Measurements from ENCODE around the gene DMBX1. TPM values are rescaled to one million over a fixed set of nuclear protein-coding genes. Genes with fewer than 3 reads are reported as not detected.

The DMBX1 gene
- total RNA-seq, 4 donors from 2014 or later = not detected

GRCh38 chr1:46453449-46453848 lies 36.2 kb upstream of the DMBX1 start:
- Histone ChIP-seq H3K4me1 (peaks cover 0 to 2% of the 10 kb centered on the region in 2 donors), H3K27me3 (no peaks in the 10 kb centered on the region), H3K4me3 (replicated peaks in 1 of 3) (no peak overlapping the region), H3K27ac (no peak overlapping the region), H3K9me3 (no peaks in the 10 kb centered on the region), H3K36me3 (no peaks in the 10 kb centered on the region)
- intact Hi-C loops (cut with DNase I) = no loop called here
- TF ChIP-seq POLR2A (IDR thresholded peaks at IDR 0.05) = no peak
- TF ChIP-seq, protein P1, sequence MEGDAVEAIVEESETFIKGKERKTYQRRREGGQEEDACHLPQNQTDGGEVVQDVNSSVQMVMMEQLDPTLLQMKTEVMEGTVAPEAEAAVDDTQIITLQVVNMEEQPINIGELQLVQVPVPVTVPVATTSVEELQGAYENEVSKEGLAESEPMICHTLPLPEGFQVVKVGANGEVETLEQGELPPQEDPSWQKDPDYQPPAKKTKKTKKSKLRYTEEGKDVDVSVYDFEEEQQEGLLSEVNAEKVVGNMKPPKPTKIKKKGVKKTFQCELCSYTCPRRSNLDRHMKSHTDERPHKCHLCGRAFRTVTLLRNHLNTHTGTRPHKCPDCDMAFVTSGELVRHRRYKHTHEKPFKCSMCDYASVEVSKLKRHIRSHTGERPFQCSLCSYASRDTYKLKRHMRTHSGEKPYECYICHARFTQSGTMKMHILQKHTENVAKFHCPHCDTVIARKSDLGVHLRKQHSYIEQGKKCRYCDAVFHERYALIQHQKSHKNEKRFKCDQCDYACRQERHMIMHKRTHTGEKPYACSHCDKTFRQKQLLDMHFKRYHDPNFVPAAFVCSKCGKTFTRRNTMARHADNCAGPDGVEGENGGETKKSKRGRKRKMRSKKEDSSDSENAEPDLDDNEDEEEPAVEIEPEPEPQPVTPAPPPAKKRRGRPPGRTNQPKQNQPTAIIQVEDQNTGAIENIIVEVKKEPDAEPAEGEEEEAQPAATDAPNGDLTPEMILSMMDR (IDR thresholded peaks at IDR 0.05) = no peak
- DNase-seq = no peak
- 60 to 69% methylated on average over 4 of the region's 4 CpGs for WGBS, 2 donors

- no peaks in the 10 kb centered on the region for H3K36me3 ChIP-seq
- no peak overlapping the region for H3K4me3 ChIP-seq (replicated peaks in 1 of 3)
- WGBS, 2 donors = 84 to 92% methylated on average over 27 of the region's 27 CpGs
- H3K9me3 ChIP-seq = no peaks in the 10 kb centered on the region
- H3K27ac ChIP-seq = no peak overlapping the region
- H3K4me1 ChIP-seq = no peaks in the 10 kb centered on the region
- no peak for TF ChIP-seq POLR2A (IDR thresholded peaks at IDR 0.05)
- TF ChIP-seq, protein P1 (IDR thresholded peaks at IDR 0.05) = no peak
- H3K27me3 ChIP-seq = no peaks in the 10 kb centered on the region
- DNase-seq = no peak
- intact Hi-C loops (cut with DNase I) = no loop called here
Measured at GRCh38 chr1:46455951-46456350, 33.7 kb upstream of the DMBX1 start.

GRCh38 chr1:46456411-46456963 lies 33.1 kb upstream of the DMBX1 start:
- Histone ChIP-seq H3K27ac (no peak overlapping the region), H3K4me3 (replicated peaks in 1 of 3) (no peak overlapping the region), H3K27me3 (no peaks in the 10 kb centered on the region), H3K9me3 (no peaks in the 10 kb centered on the region), H3K36me3 (no peaks in the 10 kb centered on the region), H3K4me1 (no peaks in the 10 kb centered on the region)
- WGBS, 2 donors = 81 to 83% methylated on average over 4 of the region's 5 CpGs
- DNase-seq = no peak
- TF ChIP-seq, protein P1 (IDR thresholded peaks at IDR 0.05) = no peak
- no peak for TF ChIP-seq POLR2A (IDR thresholded peaks at IDR 0.05)
- intact Hi-C loops (cut with DNase I) = no loop called here

DNA sequence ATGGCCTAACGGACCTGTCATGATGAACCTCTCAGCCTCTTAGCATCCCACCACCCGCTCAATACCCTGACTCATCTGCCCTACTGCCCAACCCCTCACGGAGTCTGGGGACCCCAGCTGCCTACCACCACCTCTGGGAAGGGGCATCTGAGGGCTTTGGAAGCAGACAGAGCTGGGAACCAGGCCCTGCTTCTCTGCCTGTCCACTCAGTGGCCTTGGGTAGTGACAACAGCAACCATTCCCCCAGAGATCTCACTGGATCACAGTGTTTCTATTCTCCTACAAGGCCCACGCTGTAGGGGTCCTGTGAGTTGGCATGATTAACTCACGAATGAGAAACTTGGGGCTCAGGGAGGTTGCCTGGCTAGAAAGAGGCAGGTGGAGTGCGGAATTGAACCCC lies 32.5 kb upstream of the DMBX1 start:
- TF ChIP-seq, protein P1 (IDR thresholded peaks at IDR 0.05) = no peak
- TF ChIP-seq POLR2A (IDR thresholded peaks at IDR 0.05) = no peak
- 87 to 96% methylated on average over 4 to 6 of the region's 6 CpGs for WGBS, 2 donors
- Histone ChIP-seq H3K36me3 (no peaks in the 10 kb centered on the region), H3K4me3 (replicated peaks in 1 of 3) (no peak overlapping the region), H3K27ac (no peak overlapping the region), H3K4me1 (no peaks in the 10 kb centered on the region), H3K9me3 (no peaks in the 10 kb centered on the region), H3K27me3 (no peaks in the 10 kb centered on the region)
- intact Hi-C loops (cut with DNase I) = no loop called here
- no peak for DNase-seq

DNA sequence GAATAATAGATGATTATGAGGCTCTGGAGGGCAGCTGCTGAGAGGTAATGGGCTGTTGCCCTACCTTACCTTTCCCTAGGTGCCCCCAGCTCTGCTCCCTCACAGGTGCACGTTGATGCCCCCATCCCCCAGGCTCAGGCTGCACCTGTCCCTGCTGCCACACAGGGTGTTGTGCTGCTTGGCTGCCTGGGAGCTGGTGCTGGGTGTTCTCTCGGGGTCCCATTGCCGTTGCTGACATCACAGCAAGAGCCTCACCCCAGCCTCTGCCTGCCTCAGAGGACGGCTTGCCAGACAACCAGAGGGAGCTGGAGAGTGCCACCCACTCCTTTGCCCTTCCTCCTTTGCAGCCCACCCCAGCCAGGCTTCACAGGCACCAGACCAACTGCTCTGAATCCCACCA lies 31.4 kb upstream of the DMBX1 start:
- Histone ChIP-seq H3K36me3 (no peaks in the 10 kb centered on the region), H3K4me3 (replicated peaks in 1 of 3) (no peak overlapping the region), H3K9me3 (no peaks in the 10 kb centered on the region), H3K4me1 (no peaks in the 10 kb centered on the region), H3K27me3 (no peaks in the 10 kb centered on the region), H3K27ac (no peak overlapping the region)
- 56 to 70% methylated on average over 2 to 4 of the region's 4 CpGs for WGBS, 2 donors
- TF ChIP-seq POLR2A (IDR thresholded peaks at IDR 0.05) = no peak
- TF ChIP-seq, protein P1 (IDR thresholded peaks at IDR 0.05) = no peak
- intact Hi-C loops (cut with DNase I) = no loop called here
- no peak for DNase-seq
